ENCODE measurements around the gene LCT.

LCT gene

DNA sequence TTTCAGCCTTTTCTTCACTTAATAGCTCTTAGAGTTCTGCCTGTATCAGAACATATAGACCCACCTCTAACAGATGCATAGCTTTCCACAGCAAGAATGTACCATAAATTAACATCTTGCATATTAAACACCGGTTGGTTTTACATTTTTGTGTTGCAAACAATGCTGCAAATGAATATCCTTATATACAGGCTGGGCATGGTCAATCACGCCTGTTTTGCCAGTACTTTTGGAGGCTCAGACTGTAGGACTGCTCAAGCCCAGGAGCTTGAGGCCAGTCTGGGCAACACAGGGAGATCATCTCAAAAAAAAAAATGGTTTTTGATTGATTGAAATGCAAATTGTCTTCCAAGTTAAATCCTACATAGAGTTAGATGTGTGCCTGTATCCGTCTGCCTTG is 1.5 kb upstream of the LCT start:
- H3K36me3 ChIP-seq (ENCODE audit: control insufficient read depth in 4 of 4, insufficient read depth in 4 of 4, low read length in 3 of 4): peaks cover 4 to 28% (median 16%) of the 10 kb centered on the region in 4 experiments
- no peak overlapping the region for H3K4me3 ChIP-seq (ENCODE audit: control insufficient read depth in 1 of 7, extremely low read depth in 1 of 7, insufficient read depth in 4 of 7, low read depth in 2 of 7, low read length in 6 of 7)
- CTCF ChIA-PET: interaction anchor here (0.7 to 1.2 kb wide), 4 partner anchors 9 to 86 kb away, joined by 3 read pairs; no protein-coding TSS in a partner anchor
- no peak overlapping the region for H3K27ac ChIP-seq (ENCODE audit: insufficient read depth in 1 of 2, low read depth in 1 of 2, low read length in 2 of 2, poor library complexity in 1 of 2, severe bottlenecking in 2 of 2)
- DNase-seq: no peak
- POLR2A ChIA-PET: interaction anchor here (0.6 kb wide), 1 partner anchor 45 kb away, joined by 4 read pairs; no protein-coding TSS in a partner anchor
- 100% methylated on average over 2 of the region's 3 CpGs for WGBS (ENCODE audit: insufficient coverage)
- no peaks in the 10 kb centered on the region for H3K27me3 ChIP-seq (replicated peaks in 2 of 5; ENCODE audit: control insufficient read depth in 4 of 5, insufficient read depth in 5 of 5, low read length in 4 of 5)
- no peaks in the 10 kb centered on the region for H3K9me3 ChIP-seq (ENCODE audit: control extremely low read depth in 1 of 5, control insufficient read depth in 4 of 5, insufficient read depth in 2 of 5, low read depth in 1 of 5, low read length in 4 of 5)
- H3K4me1 ChIP-seq (ENCODE audit: control extremely low read depth in 1 of 4, control insufficient read depth in 4 of 4, insufficient read depth in 4 of 4, low read length in 3 of 4): peaks cover 0 to 6% (median 4%) of the 10 kb centered on the region in 4 experiments

- CTCF ChIA-PET: interaction anchor here (0.9 to 1.4 kb wide), 4 partner anchors 8 to 39 kb away, joined by 3 to 4 read pairs (median 4); no protein-coding TSS in a partner anchor
- POLR2A ChIA-PET: no interaction called here
- no peak for DNase-seq
Measured at GRCh38 chr2:135832891-135833290, 4.1 kb downstream of the LCT start.

DNA sequence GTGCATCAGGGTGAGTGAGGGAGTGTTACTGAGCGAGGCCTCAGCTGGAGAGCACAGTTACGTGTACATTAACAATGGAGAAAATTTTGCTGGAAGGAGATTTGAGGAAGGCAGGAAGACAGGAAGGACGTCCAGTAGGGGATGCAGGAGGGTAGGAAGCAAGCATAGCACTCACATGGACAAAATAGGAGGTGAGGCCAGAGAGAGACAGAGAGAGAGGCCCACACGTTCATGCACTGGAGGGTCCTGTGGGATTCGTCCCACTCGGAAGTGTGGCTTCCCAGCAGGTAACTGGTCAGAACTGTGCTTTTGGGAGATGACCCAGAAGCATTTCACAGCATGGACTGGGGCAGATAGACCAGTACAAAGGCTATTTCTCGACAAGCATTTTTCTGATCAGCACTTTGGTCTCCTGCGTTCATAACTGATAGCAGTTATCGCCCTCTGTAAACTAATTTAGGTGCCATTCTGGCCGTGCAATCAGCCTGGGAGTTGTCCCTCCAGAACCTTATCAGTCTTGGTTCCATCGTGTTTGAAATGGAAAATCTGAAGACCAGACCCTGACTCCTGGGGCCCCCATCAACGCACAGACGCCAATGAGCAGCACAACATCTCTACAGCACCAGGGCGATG is 5.7 kb downstream of the LCT start:
- H3K4me3 ChIP-seq (ENCODE audit: control insufficient read depth in 1 of 7, extremely low read depth in 1 of 7, insufficient read depth in 4 of 7, low read depth in 2 of 7, low read length in 6 of 7): no peak overlapping the region
- ChIA-PET POLR2A (no interaction called here), CTCF (interaction anchor here (1.0 kb wide), 1 partner anchor 10 kb away, joined by 3 read pairs; no protein-coding TSS in a partner anchor)
- DNase-seq: no peak
- H3K27ac ChIP-seq (ENCODE audit: insufficient read depth in 1 of 2, low read depth in 1 of 2, low read length in 2 of 2, poor library complexity in 1 of 2, severe bottlenecking in 2 of 2): no peak overlapping the region
- H3K9me3 ChIP-seq (ENCODE audit: control extremely low read depth in 1 of 5, control insufficient read depth in 4 of 5, insufficient read depth in 2 of 5, low read depth in 1 of 5, low read length in 4 of 5): no peaks in the 10 kb centered on the region
- no peaks in the 10 kb centered on the region for H3K27me3 ChIP-seq (replicated peaks in 2 of 5; ENCODE audit: control insufficient read depth in 4 of 5, insufficient read depth in 5 of 5, low read length in 4 of 5)
- peaks cover 0 to 5% (median 3%) of the 10 kb centered on the region in 4 experiments for H3K4me1 ChIP-seq (ENCODE audit: control extremely low read depth in 1 of 4, control insufficient read depth in 4 of 4, insufficient read depth in 4 of 4, low read length in 3 of 4)
- H3K36me3 ChIP-seq (ENCODE audit: control insufficient read depth in 4 of 4, insufficient read depth in 4 of 4, low read length in 3 of 4): no peaks in the 10 kb centered on the region
- WGBS (ENCODE audit: insufficient coverage): 90% methylated on average over 14 of the region's 14 CpGs

More at GRCh38 chr2:135832891-135833290, 4.1 kb downstream of the LCT start:
- Histone ChIP-seq H3K9me3 (ENCODE audit: control extremely low read depth in 1 of 5, control insufficient read depth in 4 of 5, insufficient read depth in 2 of 5, low read depth in 1 of 5, low read length in 4 of 5) (no peaks in the 10 kb centered on the region), H3K36me3 (ENCODE audit: control insufficient read depth in 4 of 4, insufficient read depth in 4 of 4, low read length in 3 of 4) (no peaks in the 10 kb centered on the region), H3K27ac (ENCODE audit: insufficient read depth in 1 of 2, low read depth in 1 of 2, low read length in 2 of 2, poor library complexity in 1 of 2, severe bottlenecking in 2 of 2) (no peak overlapping the region), H3K27me3 (replicated peaks in 2 of 5; ENCODE audit: control insufficient read depth in 4 of 5, insufficient read depth in 5 of 5, low read length in 4 of 5) (no peaks in the 10 kb centered on the region), H3K4me3 (ENCODE audit: control insufficient read depth in 1 of 7, extremely low read depth in 1 of 7, insufficient read depth in 4 of 7, low read depth in 2 of 7, low read length in 6 of 7) (no peak overlapping the region), H3K4me1 (ENCODE audit: control extremely low read depth in 1 of 4, control insufficient read depth in 4 of 4, insufficient read depth in 4 of 4, low read length in 3 of 4) (peaks cover 0 to 5% (median 3%) of the 10 kb centered on the region in 4 experiments)
- WGBS (ENCODE audit: insufficient coverage): 100% methylated on average over 6 of the region's 6 CpGs

DNA sequence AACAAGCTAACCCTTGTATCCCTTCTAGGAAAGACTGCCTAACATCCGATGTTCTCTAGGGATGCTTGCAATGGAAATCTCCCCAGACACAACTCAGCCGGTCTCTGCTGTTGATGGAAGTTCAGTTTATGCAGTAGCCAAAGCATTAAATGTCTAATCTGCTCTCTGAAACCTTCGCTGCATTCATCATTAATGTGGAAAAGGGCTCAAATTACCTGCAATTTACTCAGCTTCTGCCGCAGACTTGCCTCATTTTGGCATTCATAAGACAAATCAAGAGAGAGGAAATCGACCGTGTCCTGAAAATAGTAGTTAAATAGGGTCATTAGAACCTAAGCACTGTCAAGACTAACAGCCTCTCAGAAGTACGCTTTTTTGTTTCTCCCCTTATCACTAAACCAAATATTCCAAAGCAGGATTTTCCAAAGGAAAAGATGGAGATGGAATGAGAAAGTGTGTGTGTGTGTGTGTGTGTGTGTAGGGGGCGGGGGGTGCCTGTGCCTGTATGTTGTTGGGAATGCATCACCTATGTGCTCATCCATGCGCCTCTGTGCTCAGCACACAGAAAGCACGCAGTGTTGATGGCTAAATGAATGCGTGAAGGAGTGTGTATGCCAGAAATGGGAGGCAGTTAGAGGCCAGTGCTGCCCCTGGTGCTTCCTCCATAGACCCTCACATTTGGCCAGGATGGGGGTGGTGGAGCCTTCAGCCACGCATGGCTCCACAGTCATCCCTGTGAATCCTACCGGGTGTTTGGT is 7.4 kb downstream of the LCT start:
- Histone ChIP-seq H3K36me3 (ENCODE audit: control insufficient read depth in 4 of 4, insufficient read depth in 4 of 4, low read length in 3 of 4) (no peaks in the 10 kb centered on the region), H3K27me3 (replicated peaks in 2 of 5; ENCODE audit: control insufficient read depth in 4 of 5, insufficient read depth in 5 of 5, low read length in 4 of 5) (no peaks in the 10 kb centered on the region), H3K9me3 (ENCODE audit: control extremely low read depth in 1 of 5, control insufficient read depth in 4 of 5, insufficient read depth in 2 of 5, low read depth in 1 of 5, low read length in 4 of 5) (no peaks in the 10 kb centered on the region), H3K27ac (ENCODE audit: insufficient read depth in 1 of 2, low read depth in 1 of 2, low read length in 2 of 2, poor library complexity in 1 of 2, severe bottlenecking in 2 of 2) (no peak overlapping the region), H3K4me3 (ENCODE audit: control insufficient read depth in 1 of 7, extremely low read depth in 1 of 7, insufficient read depth in 4 of 7, low read depth in 2 of 7, low read length in 6 of 7) (no peak overlapping the region), H3K4me1 (ENCODE audit: control extremely low read depth in 1 of 4, control insufficient read depth in 4 of 4, insufficient read depth in 4 of 4, low read length in 3 of 4) (peaks cover 0 to 10% (median 8%) of the 10 kb centered on the region in 4 experiments)
- 88% methylated on average over 11 of the region's 13 CpGs for WGBS (ENCODE audit: insufficient coverage)
- POLR2A ChIA-PET: no interaction called here
- CTCF ChIA-PET: interaction anchor here (0.7 to 1.1 kb wide), 2 partner anchors 31 to 39 kb away, joined by 3 read pairs; no protein-coding TSS in a partner anchor
- DNase-seq: no peak

- no peak for DNase-seq
- H3K4me3 ChIP-seq (ENCODE audit: control insufficient read depth in 1 of 7, extremely low read depth in 1 of 7, insufficient read depth in 4 of 7, low read depth in 2 of 7, low read length in 6 of 7): no peak overlapping the region
- peaks cover 0 to 3% (median 0%) of the 10 kb centered on the region in 4 experiments for H3K36me3 ChIP-seq (ENCODE audit: control insufficient read depth in 4 of 4, insufficient read depth in 4 of 4, low read length in 3 of 4)
- peaks cover 0 to 18% (median 13%) of the 10 kb centered on the region in 5 experiments for H3K9me3 ChIP-seq (ENCODE audit: control extremely low read depth in 1 of 5, control insufficient read depth in 4 of 5, insufficient read depth in 2 of 5, low read depth in 1 of 5, low read length in 4 of 5)
- no peaks in the 10 kb centered on the region for H3K27me3 ChIP-seq (replicated peaks in 2 of 5; ENCODE audit: control insufficient read depth in 4 of 5, insufficient read depth in 5 of 5, low read length in 4 of 5)
- H3K4me1 ChIP-seq (ENCODE audit: control extremely low read depth in 1 of 4, control insufficient read depth in 4 of 4, insufficient read depth in 4 of 4, low read length in 3 of 4): peaks cover under 1 to 10% (median 8%) of the 10 kb centered on the region in 4 experiments
- CTCF ChIA-PET: interaction anchor here (1.3 to 2.3 kb wide), 3 partner anchors 29 to 42 kb away, joined by 3 to 14 read pairs (median 5); no protein-coding TSS in a partner anchor
- WGBS (ENCODE audit: insufficient coverage): 95% methylated on average over 6 of the region's 6 CpGs
- POLR2A ChIA-PET: interaction anchor here (0.6 kb wide), 1 partner anchor 761 kb away, joined by 3 read pairs; no protein-coding TSS in a partner anchor
- no peak overlapping the region for H3K27ac ChIP-seq (ENCODE audit: insufficient read depth in 1 of 2, low read depth in 1 of 2, low read length in 2 of 2, poor library complexity in 1 of 2, severe bottlenecking in 2 of 2)
Measured at GRCh38 chr2:135826544-135826943, 10.4 kb downstream of the LCT start.

DNA sequence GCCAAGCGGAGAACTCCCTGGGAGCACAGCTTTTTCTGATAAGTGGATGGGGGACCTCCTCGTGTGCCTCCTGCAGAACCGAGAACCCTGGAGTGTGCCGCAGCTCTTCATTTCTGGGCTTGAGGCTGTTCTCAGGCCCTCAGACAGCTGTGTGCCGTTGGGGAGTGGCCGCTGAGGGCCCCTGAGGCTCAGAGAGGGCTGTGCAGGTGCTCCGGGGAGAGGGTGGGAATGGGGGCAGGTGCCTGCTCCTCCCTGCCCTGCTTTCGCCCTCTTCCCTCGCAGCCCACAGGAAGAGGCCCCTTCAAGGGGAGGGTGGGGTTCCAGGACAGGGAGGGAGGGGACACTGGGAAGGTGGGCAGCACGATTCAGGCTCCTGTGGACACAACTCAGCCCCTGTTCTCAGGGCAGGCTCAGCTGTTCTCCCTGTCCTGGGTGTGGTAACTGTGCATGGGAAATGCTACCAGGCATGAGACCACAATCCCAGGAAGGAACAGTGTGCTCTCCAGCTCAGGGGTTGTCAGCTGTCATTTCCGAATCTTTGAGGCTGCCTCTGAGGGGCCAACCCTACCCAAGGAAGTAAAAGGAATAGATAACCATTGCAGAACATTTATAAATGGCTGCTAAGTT is 11.3 kb downstream of the LCT start:
- POLR2A ChIA-PET: interaction anchor here (0.6 kb wide), 1 partner anchor 760 kb away, joined by 3 read pairs; no protein-coding TSS in a partner anchor
- Histone ChIP-seq H3K27me3 (replicated peaks in 2 of 5; ENCODE audit: control insufficient read depth in 4 of 5, insufficient read depth in 5 of 5, low read length in 4 of 5) (no peaks in the 10 kb centered on the region), H3K4me1 (ENCODE audit: control extremely low read depth in 1 of 4, control insufficient read depth in 4 of 4, insufficient read depth in 4 of 4, low read length in 3 of 4) (peaks cover 5 to 18% (median 12%) of the 10 kb centered on the region in 4 experiments), H3K9me3 (ENCODE audit: control extremely low read depth in 1 of 5, control insufficient read depth in 4 of 5, insufficient read depth in 2 of 5, low read depth in 1 of 5, low read length in 4 of 5) (peaks cover 0 to 18% (median 13%) of the 10 kb centered on the region in 5 experiments), H3K27ac (ENCODE audit: insufficient read depth in 1 of 2, low read depth in 1 of 2, low read length in 2 of 2, poor library complexity in 1 of 2, severe bottlenecking in 2 of 2) (no peak overlapping the region), H3K36me3 (ENCODE audit: control insufficient read depth in 4 of 4, insufficient read depth in 4 of 4, low read length in 3 of 4) (peaks cover 0 to 3% (median 0%) of the 10 kb centered on the region in 4 experiments), H3K4me3 (ENCODE audit: control insufficient read depth in 1 of 7, extremely low read depth in 1 of 7, insufficient read depth in 4 of 7, low read depth in 2 of 7, low read length in 6 of 7) (peak overlapping the region in 2 of 7 experiments; percentile 8 to 45)
- CTCF ChIA-PET: interaction anchor here (1.0 to 2.3 kb wide), 3 partner anchors 7 to 46 kb away, joined by 3 to 14 read pairs (median 4); no protein-coding TSS in a partner anchor
- no peak for DNase-seq
- WGBS (ENCODE audit: insufficient coverage): 36% methylated on average over 10 of the region's 11 CpGs

Data from common myeloid progenitor, CD34-positive (primary cell).